ENCODE data around the gene ADAMTS13.
"Not testable (repeated sequence)": the region's sequence is repeated elsewhere in the genome, so short reads cannot be mapped to it uniquely, and the experiment has no call there.

The ADAMTS13 gene

DNA sequence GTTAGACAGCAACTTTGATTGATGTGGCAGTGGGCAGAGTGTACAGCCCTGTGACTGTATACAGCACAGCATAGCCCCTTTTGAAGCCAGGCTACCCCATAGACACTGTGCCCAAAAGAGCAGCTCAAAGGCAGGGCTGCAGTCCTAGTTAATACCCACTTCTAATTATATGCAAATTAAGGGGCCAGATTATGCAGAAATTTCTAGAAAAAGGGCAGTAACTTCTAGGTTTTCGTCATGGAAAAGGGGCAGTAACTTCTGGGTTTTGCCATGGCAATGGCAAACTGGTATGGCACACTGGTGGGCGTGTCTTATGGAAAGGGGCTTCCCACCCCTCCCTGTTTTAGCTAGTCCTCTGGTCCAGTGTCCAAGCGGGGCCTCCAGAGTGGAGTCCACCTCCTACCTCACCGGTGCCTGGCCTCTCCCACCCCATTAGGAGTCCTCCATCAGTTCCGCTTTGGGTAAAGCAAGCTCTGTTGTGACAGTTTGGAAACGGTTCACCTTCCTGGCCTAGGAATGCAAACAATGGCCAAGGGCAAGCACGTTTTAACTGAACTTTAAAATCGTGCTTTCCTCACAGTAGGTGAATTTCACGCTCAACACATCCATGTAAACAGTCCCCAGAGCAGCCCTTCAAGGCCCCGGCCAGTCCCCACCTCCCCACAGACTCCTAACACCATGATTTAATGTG lies 5.6 kb downstream of the ADAMTS13 start:
- no peak for DNase-seq

- no peak for DNase-seq
These were observed 6.5 kb downstream of the ADAMTS13 start for GRCh38 chr9:133428617-133429101.

GRCh38 chr9:133429214-133429613 lies 7.0 kb downstream of the ADAMTS13 start:
- DNase-seq = no peak

- no peak for DNase-seq
These were observed 7.5 kb downstream of the ADAMTS13 start for GRCh38 chr9:133429641-133430161.

DNA sequence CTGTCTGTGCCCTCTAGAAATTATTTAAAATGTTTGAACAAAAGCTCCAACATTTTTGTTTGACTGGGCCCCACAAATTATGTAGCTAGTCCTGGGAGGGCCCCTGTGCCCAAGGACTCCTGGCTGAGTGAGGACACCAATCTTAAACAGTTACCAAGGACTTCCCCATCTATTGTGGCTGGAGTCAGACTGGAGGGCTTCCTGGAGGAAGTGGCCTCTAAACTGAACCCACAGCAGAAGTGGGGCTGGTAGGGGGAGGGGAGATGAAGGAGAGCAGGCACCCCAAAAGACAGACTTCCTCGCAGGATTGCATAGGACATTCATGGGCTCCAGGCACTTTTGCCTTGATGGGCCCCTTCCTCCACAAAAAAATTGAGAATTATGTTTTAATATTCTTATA lies 8.1 kb downstream of the ADAMTS13 start:
- DNase-seq = no peak

- no peak for DNase-seq
These were observed 11.2 kb downstream of the ADAMTS13 start for GRCh38 chr9:133433351-133433843.

DNA sequence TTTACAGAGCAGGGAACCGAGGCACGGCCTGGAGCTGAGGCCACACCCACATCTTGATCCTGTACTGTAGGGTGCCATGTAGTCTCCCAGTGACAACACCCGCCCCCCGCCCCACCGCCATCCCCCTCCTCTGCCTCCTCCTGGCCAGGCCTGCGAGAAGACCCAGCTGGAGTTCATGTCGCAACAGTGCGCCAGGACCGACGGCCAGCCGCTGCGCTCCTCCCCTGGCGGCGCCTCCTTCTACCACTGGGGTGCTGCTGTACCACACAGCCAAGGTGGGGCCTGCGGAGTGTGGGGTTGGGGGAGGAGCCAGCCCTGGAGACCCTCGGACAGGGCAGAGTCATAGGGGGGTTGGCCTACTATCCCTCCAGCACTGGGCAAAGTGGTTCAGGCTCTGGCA lies 14.5 kb downstream of the ADAMTS13 start:
- DNase-seq = no peak

DNA sequence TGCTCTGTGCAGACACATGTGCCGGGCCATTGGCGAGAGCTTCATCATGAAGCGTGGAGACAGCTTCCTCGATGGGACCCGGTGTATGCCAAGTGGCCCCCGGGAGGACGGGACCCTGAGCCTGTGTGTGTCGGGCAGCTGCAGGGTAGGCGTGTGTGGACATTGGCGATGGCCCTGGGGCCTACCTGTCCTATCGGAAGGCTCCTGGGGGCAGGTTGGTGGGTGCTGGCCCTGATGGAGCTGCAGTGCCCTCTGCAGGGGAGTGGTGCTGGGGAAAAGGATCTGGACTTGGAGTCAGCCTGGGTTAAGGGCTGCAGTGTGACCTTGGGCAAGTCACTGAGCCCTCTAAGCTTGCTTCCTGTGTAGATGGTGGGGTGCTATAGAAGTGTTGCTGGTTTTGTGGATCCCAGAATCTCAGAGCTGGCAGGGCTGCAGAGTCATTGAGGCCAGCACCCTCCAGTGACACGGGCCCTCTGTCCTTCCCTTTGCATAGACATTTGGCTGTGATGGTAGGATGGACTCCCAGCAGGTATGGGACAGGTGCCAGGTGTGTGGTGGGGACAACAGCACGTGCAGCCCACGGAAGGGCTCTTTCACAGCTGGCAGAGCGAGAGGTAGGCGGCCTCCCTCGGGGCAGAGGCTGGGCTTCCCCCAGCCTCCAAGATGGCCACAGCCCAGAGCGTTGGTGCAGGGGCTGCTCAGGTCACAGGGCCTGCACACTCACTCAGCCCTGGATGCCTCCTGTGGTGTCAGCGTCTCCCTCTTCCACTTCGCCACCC lies 15.8 kb downstream of the ADAMTS13 start:
- no peak for DNase-seq

GRCh38 chr9:133439337-133439736 lies 17.2 kb downstream of the ADAMTS13 start:
- DNase-seq = no peak

- DNase-seq = no peak
These were observed 18.7 kb downstream of the ADAMTS13 start for GRCh38 chr9:133440874-133441273.

GRCh38 chr9:133441571-133441970 lies 19.4 kb downstream of the ADAMTS13 start:
- DNase-seq = no peak

DNA sequence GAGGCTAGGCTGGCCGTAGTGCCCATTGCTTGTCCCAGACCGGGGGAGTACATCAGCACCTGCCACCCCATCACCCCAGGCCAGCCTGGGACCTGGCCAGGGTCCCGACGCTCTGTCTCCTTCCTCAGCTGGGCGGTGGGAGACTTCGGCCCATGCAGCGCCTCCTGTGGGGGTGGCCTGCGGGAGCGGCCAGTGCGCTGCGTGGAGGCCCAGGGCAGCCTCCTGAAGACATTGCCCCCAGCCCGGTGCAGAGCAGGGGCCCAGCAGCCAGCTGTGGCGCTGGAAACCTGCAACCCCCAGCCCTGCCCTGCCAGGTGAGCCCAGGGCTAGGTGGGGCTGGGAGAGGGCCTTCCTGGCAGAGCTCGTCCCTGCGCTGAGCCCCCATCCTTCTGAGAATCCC lies 21.1 kb downstream of the ADAMTS13 start:
- no peak for DNase-seq

GRCh38 chr9:133443982-133444381 lies 21.8 kb downstream of the ADAMTS13 start:
- DNase-seq = no peak

- DNase-seq = no peak
These were observed 23.3 kb downstream of the ADAMTS13 start for GRCh38 chr9:133445293-133445969.

DNA sequence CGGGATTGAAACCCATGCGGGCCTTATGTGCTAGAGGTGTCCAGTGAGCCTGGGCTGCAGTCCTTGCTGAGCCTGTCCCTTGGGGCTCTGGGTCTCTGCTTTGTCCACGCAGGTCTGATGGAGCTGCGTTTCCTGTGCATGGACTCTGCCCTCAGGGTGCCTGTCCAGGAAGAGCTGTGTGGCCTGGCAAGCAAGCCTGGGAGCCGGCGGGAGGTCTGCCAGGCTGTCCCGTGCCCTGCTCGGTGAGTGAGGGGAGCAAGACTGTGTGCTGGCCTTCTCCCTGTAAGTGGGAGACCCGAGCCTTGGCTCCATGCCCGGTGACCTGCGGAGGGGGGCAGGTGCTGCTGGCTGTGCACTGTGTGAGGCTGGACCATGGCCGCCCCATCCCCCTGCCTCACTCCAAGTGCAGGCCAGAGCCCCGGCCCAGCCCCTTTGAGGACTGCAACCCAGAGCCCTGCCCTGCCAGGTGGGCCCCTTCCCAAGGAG lies 26.4 kb downstream of the ADAMTS13 start:
- no peak for DNase-seq

DNA sequence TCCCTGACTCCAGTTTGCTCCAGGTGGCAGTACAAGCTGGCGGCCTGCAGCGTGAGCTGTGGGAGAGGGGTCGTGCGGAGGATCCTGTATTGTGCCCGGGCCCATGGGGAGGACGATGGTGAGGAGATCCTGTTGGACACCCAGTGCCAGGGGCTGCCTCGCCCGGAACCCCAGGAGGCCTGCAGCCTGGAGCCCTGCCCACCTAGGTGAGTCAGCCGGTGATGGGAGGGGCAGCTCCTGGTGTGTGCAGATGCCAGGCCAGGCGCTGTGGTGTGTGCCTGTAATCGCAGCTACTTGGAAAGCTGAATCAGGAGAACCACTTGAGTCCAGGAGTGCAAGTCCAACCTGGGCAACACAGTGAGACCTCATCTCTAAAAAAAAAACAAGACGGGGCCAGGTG lies 27.6 kb downstream of the ADAMTS13 start:
- DNase-seq = peak; percentile 58

- not testable (repeated sequence) for DNase-seq
These were observed 29.7 kb downstream of the ADAMTS13 start for GRCh38 chr9:133451865-133452264.

DNA sequence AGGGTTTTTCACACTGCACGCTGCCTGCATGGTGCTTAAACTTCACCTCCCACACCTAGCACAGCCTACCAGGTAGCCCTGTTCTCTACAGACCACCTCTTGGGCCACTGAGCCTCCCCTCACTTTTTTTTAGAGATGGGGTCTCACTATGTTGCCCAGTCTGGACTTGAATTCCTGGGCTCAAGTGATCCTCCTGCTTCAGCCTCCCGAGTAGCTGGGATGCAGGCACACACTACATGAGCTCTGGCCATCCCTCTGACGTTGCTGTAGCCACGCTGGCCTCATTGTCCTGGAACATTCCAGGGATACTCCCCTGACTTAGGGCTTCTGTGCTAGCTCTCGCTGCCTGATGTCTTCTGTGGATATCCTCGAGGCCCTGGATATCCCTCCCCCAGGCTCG lies 30.4 kb downstream of the ADAMTS13 start:
- DNase-seq = no peak

DNA sequence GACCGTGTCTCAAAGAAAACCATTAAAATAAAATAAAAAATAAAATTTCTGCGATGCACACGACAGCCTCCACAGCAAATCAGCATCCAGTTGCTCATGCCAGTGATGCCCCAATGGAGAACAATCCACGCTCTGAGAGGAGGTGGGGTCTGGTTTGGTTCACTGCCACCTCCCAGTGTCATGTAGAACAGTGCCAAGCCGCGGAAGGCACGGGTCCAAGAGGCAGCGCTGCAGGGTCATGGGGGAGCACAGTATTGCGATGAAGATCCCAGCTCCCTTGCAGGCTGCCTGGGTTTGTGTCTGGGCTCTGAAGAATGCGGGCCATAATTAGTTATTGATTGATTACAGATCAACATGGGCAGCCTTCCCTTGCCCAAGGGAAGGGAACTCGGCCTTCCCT lies 31.5 kb downstream of the ADAMTS13 start:
- DNase-seq = no peak

- no peak for DNase-seq
These were observed 32.2 kb downstream of the ADAMTS13 start for GRCh38 chr9:133454325-133454724.

- DNase-seq = no peak
These were observed 32.9 kb downstream of the ADAMTS13 start for GRCh38 chr9:133454943-133455673.

DNA sequence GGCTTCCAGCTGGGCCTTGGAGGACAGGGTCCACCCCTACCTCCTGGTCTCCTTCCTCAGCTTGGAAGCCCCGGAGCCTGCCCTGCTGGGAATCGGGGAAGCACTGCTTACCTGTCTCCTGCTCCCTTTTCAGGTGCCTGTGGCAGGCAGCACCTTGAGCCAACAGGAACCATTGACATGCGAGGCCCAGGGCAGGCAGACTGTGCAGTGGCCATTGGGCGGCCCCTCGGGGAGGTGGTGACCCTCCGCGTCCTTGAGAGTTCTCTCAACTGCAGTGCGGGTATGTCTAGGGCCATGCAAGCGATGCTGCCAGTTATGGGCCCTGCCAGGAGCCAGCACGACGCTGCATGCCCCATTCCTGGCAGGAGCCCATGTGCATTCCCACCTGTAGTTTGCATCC lies 33.8 kb downstream of the ADAMTS13 start:
- DNase-seq = no peak

Measured in NCI-H2171 (cell line).